HG02678 (cell line): Measurements from ENCODE around the gene NIT2.
A peak's percentile ranks its signal among the peaks of the same experiment; 100 is the strongest.
"Not testable (repeated sequence)": the region's sequence is repeated elsewhere in the genome, so short reads cannot be mapped to it uniquely, and the experiment has no call there.

Experiments used
- ATAC-seq: cut with Tn5 transposase; IDR thresholded peaks from one replicate; pipeline ENCODE4 v1.9.1; 2021; ENCODE audit warnings: mild to moderate bottlenecking, moderate library complexity; ENCODE audit not compliant: unreplicated experiment

The NIT2 gene, protein sequence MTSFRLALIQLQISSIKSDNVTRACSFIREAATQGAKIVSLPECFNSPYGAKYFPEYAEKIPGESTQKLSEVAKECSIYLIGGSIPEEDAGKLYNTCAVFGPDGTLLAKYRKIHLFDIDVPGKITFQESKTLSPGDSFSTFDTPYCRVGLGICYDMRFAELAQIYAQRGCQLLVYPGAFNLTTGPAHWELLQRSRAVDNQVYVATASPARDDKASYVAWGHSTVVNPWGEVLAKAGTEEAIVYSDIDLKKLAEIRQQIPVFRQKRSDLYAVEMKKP

DNA sequence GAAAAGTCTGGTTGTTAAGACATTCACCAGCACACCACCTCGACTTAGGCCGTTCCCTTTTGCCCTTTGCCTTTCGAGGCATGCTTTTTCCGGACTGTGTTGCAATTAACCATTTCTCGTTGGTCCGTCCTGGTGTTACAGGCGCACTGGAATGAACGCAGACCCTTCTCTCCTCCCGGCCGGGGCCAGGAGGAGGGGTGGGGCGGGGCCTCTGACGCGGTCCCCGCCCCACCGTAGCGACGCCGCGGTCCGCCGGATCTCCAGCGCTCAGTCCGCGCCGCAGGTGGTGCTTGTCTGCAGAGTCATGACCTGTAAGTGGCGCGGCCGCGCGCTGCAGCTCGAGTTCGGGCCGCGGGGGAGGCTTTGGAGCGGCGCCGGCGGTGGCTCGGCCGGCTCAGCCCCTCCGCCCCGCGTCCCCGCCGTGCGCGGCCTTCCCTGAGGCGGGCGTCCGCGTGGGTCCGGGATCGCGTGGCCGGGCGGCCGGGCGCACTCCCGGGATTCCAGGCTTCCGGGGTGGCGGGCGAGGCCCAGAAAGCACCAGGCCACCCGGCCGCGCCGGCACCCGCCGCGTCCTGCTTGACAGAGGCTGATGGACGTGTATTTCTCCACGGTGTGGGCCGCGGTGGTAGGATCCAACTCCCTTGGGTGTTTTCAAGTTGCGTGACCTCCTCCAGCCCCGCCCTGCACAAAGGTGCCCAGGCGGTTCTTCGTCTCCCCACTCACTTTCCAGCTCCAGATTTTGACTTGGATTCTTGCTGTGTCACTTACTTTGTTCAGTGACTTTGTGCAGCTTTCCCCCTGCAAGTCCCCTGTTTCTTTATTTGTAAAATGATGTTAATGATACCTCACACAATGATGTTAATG lies at the start of gene NIT2:
Gene NIT2 (plus strand): TSS at position 270 of the 864 bp plus-strand sequence. CDS start 35 bp downstream, at position 305.
- peak; percentile 97 for ATAC-seq

DNA sequence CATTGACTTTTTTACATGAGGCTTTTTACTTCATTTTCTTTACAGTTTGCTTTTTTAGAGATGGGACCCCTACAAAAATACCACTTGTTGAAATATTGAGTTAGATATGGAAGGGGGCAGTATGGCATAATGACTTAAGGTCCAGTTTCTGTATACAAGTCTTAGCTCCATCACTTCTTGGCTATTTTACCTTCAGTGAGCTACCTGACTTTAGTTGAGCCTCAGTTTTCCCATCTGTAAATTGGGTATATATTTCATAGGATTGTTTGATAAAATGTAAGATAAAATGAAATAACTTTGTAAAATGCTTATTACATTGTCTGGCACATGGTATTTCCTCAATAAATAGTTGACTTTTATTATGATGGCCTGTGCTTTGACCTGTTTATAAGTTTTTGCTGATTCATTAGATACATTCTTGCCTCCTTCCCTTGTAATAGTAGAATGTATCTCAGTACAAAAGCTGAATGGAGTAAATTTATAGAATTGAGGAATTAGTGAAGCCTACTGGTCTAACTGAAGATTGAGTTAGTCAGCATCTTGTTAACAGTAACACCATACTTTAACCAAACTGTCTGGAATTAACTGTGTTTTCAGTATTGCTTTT lies 46.2 kb upstream of the NIT2 start:
- ATAC-seq = no peak

DNA sequence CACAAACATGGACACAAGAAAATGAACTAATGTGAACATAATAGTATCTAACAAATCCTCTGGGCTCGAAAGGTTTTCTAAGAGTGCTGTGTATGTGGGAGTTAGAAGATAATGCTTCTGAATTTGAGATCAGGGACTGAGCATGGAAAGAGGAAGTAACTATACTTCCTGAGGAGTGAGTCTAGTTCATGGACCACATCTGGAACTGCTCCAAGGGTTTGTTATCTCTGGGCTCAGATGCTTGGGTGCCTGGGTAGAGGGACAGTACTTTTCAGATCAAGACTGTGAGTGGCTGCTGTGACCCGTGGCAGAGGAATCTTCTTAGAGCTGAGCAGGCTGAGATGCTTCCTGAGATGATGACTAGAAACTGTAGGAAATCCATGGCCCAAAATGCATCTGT lies 45.2 kb upstream of the NIT2 start:
- ATAC-seq = no peak

DNA sequence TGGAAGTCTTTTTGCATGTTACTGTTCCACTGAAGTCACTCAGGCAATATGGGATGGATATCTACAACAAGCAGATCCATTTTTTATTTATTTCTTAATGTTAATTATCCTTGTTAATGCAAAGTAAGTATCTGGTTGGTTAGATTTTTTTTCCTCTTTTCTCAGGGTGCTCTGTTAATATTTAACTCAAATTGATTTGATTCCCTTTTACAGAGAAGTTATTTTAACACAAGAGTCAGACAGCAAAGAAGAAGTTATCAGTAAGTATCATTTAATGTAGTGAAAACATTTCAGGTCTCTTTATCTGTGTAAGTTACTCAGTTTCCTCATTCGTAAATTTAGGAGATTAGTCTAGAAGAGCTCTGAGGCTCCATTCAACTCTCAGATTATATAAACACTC lies 39.5 kb upstream of the NIT2 start:
- no peak for ATAC-seq

DNA sequence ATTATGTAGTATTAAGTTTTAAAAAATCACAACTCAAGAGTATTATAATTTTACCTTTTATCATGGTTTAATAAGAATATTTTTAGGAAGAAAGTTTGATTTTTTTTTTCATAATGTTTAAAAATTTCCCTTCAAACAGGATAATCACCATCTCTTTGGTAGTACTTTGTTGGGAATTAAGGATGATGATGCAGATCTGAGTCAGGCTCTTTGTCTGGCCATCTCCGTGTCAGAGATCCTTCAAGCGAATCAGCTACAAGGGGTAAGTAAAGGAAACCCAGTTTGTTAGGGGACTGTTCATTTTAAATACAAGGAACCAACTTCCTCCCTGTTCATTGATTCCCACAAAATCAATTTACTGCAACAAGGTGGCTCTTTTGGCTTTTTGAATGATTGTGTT lies 36.8 kb upstream of the NIT2 start:
- no peak for ATAC-seq

DNA sequence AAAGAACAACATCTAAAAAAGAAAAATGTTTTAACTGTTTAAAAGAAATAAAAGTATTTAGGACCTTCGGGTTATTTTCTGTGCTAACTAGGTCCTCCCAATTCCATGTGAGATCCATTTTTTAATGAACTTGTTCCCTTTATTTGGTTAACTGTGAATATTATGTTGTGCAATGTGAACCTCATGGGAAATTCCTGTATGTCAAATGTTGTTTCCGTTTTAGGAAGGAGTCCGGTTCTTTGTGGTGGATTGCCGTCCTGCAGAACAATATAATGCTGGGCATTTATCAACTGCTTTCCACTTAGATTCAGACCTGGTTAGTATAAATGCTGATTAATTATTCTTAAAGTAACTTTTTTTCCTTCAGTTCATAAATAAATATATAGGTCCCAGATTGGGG lies 35.5 kb upstream of the NIT2 start:
- no peak for ATAC-seq

DNA sequence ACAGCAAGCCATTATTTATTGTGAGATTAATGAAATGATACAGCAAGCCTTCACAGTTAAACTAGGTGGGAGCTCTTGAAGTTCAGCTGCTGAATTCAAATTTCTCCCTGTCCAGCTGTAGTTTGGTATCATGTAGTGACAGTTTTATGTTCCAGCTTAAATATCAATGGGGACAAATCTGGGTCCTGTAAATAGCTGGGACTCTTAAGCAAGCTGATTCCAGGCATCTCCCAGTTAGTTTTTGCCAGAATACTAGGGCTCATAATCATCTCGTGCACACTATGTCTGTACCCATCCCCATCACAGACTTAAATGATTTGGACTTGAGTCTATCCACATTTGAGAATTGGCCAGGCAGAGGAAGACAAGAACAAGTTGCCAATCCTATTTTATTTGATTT lies 27.9 kb upstream of the NIT2 start:
- no peak for ATAC-seq

DNA sequence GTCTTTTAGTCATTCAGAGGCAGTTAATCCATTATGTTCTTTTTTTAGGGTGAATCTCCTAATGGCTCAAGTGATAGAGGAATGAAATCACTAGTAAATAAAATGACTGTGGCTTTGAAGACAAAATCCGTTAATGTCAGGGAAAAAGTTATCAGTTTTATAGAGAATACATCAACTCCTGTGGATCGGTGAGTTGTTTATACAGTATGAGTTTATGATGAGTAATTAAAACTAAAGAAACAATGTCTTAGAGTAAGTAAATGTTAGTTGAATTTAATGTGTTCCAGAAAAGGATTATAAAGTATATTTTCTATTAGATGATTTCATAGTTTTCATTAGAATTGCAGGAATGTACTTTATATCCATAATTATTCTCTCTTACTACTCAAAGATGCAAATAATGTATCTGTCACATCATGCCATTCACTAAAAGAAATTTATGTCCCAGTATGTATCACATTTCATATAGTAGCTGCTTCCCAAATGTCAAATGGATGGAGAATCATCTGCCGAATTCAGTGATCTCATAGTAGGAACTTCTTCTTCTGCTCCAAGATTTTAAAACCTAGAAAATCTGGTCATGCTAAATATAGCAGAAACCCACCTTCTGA lies 24.1 kb upstream of the NIT2 start:
- ATAC-seq = no peak

DNA sequence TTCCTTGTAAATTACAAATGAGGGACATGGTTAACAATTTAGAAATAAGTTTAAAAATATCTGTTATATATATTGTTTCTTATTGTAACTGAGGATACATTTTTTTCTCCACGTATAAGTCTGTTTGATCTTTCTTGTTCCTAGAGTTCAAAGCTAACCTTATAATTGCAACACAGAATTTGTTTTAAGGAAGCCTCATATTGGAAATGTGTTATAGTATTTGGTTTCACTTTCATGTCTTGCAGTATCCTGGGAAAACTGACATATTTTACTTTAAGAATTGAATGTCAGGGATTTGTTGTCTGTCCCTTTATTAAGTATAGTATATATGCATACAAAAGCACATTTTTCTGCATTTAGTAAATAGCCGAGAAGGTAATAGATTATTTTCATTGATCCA lies 23.5 kb upstream of the NIT2 start:
- ATAC-seq = no peak

DNA sequence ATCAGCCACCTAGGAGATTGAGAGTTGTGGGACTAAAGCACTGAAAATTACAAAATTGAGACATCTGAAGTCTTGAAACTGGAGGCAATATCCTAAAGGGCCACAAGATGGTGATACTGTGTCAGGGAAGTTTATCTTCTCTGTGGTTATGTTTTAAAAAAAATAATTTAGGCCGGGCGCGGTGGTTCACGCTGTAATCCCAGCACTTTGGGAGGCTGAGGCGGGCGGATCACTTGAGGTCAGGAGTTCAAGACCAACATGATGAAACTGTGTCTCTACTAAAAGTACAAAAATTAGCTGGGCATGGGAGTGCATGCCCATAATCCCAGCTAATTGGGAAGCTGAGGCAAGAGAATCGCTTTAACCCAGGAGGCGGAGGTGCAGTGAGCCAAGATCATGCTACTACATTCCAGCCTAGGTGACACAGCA lies 17.9 kb upstream of the NIT2 start:
- ATAC-seq = peak; percentile 68

DNA sequence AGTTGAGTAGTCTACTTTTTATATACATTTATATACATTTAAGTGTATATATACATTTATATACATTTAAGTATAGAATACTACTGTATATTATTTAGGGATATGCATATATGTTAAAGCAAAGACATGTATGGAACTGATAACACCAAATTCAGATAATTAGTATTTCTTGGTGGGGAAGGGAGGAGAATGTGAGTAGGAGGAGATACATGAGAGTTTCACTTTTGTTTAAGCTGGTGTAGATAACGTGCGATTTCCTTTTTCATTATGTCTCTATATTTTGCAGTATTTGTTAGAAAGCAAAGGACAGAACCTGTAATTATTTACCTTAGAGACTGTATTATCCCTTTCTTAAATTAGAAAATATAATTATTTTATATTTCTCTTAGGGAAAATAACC lies 16.6 kb upstream of the NIT2 start:
- peak; percentile 64 for ATAC-seq

DNA sequence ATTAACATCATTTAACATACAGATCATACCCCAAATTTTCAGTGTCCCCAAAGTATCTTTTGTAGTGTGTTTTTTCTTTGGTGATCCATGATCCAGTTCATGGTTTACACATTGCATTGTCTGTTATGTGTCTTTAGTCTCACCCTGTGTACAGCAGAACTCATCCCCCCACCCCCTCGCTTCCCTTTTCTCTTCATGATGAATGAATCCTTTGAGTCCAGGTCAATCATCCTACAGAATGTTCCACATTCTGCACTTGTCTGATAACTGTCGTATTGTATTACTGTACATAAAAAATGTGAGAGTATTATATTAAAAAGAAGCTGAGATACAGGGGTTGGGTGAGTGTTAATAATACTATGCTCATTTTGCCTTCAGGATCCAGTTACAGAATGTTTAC lies 14.6 kb upstream of the NIT2 start:
- ATAC-seq = no peak

DNA sequence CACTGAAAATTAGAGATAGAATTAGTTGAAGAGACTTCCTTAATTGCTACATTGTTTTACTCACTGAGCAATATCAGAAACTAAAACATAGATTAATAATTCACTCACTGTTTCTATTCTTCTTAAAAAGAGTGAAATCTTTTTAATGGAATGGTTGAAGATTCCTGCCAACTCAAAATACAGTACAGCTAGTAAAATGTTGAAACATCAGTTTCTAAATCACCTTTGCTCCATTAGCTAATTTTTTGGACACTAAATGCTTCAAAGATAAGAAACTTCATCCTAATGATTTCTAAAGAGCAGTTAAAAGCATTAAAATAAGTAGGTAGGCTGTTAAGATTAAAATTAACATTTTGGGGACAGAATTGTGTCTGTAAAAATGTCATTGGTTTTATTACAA lies 10.5 kb upstream of the NIT2 start:
- ATAC-seq = no peak

DNA sequence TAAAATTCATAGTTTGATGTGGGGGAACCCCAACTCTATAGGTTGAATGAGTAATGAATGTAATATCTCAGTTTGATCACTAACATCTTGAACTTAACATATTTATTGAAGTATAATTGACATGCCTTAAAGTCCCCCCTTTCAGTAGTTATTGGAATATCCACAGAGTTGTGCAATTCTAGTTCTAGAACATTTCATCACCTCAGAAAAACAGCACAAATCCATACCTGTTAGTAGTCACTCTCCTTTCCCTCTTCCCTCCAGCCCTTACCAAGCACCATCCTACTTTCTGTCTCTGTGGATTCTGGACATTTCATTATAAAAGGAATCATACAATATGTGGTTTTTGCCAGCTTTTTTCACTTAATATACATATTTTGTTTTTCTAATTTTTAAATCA lies 8.7 kb upstream of the NIT2 start:
- no peak for ATAC-seq

DNA sequence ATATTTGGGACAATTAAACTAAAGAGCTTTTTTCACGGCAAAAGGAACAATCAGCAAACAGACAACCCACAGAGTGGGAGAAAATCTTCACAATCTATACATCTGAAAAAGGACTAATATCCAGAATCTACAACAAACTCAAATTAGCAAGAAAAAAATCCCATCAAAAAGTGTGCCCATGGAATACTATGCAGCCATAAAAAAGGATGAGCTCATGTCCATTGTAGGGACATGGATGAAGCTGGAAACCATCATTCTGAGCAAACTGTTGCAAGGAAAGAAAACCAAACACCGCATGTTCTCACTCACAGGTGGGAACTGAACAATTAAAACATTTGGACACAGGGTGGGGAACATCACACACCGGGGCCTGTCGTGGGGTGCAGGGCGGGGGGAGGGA lies 7.2 kb upstream of the NIT2 start:
- not testable (repeated sequence) for ATAC-seq

DNA sequence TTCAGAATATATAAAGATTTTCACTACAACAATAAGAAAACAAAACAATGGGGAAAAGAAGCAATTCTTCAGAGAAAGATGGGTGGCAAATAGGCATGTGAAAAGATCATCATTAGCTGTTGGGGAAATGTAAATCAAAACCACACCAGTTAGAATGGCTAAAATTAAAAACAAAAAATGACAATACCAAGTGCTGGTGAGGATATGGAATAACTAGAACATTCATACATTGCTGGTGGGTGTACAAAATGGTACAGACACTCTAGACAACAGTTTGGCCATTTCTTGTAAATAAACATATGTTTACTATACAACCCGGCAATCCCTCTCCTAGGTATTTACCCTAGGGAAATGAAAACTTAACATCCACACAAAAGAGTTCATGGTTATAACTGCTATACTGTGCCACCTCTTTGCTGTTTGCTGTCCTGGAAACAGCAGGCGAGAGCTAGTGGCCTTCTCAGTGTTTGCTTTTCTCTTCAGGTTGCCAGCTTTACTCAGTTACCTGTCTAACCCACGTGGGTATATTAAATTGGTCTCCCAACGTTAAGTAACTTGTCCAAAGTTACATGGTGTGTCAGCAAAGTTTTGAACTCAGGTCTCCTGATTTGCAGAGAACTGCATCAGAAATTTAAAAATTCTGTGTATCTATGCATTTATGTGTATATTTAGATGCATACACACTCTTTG lies 4.6 kb upstream of the NIT2 start:
- ATAC-seq = no peak

DNA sequence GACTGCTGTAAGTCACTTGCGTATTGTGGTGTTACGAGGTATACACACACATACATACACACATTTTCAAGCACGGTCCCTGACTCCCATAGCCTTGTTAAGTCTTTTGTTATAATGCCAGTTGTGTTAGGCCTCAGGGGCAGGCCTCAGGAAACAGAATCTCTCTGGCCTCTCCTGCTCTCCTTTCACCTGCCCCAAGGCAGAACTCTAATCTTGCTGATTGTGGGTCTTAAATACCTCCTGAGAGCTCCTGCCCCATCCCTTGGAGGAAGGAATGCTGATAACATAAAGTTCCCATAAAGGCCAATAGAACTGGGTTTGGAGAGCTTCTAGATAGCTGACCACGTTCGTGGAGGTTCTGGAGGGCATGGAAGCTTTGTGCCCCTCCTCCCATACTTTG lies 3.9 kb upstream of the NIT2 start:
- no peak for ATAC-seq

DNA sequence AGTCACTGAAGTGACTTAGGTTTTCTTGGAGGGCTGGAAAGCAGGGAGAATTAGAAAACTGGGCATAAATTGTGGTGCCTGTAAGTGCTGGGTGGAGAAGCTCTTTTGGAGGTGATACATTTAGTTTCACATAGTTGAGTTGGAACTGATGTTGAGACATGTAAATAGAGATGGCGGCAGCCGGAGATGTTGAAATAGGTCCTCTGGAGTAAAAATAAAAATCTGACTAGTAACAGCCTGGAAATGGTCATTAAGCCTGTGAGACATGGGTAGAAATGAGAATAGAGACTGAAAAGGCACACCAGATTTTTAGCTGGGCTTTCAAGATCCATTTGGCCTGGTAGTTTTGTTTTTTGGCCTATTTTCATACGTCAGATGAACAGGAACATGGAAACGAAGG lies 2.9 kb upstream of the NIT2 start:
- no peak for ATAC-seq

DNA sequence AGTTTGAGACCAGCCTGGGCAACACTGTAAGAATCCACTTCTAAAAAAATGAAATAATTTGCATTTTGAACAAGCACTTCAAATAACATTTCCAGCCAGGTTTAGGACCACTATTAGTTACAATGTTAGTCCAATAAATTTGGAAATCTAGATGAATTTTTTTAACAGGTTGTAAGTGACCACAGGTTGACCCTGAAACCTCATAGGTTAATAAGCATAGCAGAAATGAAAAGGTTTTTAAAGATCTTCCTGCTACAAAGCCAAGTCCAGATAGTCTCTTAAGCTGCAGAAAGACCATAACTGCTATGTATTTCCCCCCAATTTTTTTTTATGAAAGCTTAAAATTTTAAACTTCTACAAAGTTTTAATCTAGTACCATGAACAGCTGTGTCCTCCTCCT lies 1.5 kb upstream of the NIT2 start:
- ATAC-seq = no peak

DNA sequence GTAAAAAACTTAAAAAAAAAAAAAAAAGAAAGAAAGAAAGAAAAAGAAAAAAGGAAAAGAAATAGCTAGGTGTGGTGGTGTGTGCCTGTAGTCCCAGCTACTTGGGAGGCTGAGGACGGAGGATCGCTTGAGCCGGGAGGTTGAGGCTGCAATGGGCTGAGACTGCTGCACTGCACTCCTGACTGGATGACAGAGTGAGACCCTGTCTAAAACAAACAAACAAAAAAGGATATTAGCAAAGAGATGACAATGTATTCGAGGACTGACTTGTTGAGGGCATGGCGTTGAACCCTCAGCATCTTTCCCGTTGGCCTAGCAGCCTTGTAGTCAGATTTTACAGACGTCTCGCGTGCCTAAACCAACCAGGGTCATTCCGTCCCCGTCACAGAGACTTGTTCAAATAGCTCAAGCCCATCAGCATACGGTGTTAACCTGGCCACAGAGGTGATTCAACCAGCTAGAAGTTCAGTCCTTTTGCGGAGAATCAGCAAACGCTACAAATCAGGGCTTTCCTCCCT lies 528 bp upstream of the NIT2 start:
- ATAC-seq = no peak

DNA sequence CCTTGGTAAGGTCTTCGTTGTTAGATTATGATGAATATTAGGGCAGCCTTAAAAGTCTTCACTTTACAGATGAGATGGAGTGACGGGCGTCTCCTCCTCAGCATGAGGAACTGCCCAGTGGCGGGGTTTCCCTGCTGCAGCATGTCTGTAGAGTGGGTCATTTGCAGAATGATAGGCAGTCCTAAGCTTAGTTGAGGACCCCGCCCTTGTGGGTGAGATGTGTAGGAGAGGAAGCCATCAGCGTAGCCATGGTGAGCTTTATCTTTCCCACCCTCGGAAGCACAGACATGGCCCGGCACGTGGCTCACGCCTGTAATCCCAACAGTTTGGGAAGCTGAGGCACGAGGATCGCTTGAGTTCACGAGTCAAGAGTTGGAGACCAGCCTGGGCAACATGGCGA lies 877 bp downstream of the NIT2 start:
- peak; percentile 38 for ATAC-seq
